ENCODE measurements around the gene CCDC170.

DNA sequence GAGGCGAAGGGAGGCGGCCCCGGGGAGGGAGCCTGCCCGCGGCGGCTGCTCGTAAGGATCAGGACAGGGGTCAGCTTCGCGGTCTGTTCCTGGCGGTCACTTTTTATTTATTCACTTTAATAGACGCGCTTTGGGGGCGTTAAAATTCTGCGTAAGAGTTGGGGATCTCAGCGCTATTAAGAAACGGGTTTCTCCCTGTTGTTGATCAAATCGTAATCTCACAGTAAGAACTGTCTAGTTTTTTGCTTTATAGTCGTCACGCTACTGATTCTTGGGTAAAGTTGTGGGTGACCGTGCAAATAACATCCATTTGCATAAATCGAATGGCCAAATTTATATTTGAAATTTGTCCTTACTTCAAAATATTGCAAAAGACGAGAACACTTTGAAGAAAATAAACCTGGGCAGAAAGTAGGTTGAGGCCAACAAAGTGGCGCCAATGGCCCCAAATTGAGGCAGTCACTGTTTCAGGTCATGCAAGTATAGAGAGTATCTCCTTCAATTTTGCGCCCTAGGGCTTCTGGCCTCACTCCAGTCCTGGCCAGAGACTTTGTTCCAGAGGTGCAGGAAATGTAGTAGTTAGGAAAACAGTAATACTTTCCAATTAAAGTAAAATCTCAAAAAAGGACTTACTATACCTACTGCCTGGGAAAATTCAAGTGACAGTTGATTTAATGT is 40.9 kb upstream of the CCDC170 start:
- TF ChIP-seq, protein P1, sequence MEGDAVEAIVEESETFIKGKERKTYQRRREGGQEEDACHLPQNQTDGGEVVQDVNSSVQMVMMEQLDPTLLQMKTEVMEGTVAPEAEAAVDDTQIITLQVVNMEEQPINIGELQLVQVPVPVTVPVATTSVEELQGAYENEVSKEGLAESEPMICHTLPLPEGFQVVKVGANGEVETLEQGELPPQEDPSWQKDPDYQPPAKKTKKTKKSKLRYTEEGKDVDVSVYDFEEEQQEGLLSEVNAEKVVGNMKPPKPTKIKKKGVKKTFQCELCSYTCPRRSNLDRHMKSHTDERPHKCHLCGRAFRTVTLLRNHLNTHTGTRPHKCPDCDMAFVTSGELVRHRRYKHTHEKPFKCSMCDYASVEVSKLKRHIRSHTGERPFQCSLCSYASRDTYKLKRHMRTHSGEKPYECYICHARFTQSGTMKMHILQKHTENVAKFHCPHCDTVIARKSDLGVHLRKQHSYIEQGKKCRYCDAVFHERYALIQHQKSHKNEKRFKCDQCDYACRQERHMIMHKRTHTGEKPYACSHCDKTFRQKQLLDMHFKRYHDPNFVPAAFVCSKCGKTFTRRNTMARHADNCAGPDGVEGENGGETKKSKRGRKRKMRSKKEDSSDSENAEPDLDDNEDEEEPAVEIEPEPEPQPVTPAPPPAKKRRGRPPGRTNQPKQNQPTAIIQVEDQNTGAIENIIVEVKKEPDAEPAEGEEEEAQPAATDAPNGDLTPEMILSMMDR (conservative IDR thresholded peaks at IDR 0.05 in 1 of 2, IDR thresholded peaks at IDR 0.05 in 1 of 2; ENCODE audit: low read depth in 1 of 2, low read length in 2 of 2) = no peak
- TF ChIP-seq EZH2 (IDR thresholded peaks at IDR 0.05; ENCODE audit: low read length, missing control alignments) = no peak
